ENCODE results near the gene KNDC1.
"Not testable (repeated sequence)": the region's sequence is repeated elsewhere in the genome, so short reads cannot be mapped to it uniquely, and the experiment has no call there.

KNDC1 gene

DNA sequence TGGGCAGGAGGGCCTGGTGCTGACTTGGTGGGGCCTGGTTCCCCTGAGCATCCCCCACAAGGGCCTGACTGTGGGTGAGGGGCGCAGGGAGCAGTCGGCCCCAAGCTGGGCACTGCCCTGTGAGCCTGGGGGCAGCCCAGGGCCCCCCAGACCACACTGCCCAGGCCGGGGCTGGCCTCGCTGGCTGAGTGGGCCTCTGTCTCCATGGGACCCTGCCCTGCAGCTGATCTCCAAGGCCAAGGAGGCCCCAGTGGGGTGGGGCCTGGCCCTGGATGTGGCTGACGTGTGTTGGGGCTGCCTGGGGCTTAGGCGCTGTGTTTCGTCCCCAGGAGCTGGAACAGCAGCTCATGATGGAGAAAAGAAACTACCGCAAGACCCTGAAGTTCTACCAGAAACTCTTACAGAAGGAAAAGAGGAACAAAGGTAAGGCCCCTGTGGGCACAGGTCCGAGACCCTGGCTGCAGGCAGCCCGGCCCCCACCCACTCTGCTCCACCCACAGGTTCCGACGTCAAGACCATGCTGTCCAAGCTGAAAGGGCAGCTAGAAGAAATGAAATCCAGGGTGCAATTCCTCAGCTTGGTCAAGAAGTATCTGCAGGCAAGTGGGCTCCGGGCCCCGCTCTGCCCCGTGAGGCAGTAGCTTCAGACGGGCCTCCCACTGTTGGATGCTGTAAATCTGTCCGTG, 46.5 kb downstream of the KNDC1 start:
- no peak for DNase-seq

DNA sequence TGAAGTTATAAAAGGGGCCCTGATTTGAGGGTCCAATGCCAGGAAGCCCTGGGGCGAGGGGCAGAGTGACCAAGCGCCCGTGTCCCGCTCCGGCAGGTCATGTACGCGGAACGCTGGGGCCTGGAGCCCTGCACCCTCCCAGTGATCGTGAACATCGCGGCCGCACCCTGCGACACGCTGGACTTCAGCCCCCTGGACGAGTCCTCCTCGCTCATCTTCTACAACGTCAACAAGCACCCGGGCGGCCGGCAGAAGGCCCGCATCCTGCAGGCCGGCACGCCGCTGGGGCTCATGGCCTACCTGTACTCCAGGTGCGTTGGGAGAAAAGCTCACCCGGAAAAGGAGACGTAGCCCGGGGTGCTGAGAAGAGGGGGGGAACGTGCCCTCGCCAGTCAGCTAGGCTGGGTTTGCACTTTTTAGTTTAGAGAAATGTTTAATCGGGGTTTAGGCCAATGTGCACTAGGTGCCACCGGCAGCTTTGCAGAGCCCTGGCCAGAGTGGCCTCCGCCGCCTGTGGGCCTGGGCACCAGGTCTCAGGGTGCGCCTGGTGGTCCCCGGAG, 47.1 kb downstream of the KNDC1 start:
- DNase-seq = no peak

DNA sequence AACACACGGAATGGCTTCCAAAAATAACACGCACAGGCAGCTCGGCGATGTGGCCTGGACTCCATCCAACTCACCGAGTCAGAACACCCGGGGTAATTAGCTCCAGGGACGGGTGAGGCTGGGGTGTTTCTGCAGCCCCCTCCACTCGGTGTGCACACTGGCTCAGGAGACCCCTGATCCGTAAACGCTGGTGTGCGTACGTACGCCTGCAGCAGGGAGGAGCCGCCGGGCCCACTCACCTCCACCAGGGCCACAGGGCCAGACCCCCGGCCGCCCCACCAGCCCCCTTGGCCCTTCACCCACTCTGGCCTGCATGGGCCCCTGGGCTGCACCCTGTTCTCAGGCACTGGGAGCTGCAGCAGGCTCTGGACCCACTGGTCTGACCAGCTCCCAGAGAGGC, 47.6 kb downstream of the KNDC1 start:
- no peak for DNase-seq

DNA sequence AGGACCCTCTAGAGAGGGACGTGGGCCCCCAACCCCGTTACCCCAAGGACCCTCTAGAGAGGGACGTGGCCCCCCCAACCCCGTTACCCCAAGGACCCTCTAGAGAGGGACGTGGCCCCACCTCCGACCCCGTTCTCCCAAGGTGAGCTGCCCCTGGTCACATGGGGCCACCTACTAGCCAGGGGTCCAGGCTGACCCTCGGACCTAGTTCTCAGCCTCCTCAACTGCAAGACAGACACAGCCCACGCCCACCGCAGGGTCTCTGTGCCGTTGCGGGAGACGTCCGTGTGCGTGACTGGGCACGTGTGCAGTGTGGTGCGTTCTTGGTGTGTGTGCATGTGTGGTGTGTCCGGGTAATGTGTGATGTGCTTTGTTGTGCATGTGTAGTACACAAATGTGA, 48.4 kb downstream of the KNDC1 start:
- no peak for DNase-seq

DNA sequence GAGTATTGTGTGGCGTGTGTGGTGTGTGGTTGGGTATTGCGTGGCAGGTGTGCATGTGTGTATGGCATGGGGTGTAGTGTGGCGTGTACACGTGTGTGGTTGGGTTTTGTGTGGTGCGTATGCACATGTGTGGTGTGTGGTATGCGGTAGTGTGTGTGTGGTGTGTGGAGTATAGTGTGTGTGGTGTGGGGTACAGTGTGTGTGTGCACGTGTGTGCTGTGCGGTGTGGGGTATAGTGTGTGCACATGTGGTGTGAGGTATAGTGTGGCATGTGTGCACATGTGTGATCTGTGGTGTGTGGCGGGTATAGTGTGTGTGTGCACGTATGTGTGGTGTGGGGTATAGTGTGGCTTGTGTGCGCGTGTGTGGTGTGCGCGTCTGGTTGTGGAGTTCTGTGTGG, 49.1 kb downstream of the KNDC1 start:
- DNase-seq = no peak

DNA sequence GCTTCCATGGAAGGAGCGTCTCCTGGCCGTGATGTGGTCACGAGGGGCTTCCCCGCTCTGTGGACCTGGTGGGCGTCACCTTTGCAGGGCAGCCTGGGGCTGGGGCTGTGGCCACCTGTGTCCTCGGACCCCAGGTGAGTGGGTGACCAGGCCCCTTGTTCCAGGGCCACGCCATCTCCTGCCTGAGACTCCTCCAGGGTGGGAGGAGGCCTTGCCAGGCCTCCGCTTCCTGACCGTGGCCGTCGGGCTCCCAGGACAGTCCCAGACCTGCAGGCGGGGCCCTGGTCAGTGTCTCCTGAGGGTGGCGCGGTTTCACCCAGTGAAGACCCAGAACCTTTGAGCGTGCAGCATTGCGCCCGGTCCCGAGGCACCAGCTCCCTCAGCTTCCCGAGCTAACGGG, 49.6 kb downstream of the KNDC1 start:
- DNase-seq = no peak

DNA sequence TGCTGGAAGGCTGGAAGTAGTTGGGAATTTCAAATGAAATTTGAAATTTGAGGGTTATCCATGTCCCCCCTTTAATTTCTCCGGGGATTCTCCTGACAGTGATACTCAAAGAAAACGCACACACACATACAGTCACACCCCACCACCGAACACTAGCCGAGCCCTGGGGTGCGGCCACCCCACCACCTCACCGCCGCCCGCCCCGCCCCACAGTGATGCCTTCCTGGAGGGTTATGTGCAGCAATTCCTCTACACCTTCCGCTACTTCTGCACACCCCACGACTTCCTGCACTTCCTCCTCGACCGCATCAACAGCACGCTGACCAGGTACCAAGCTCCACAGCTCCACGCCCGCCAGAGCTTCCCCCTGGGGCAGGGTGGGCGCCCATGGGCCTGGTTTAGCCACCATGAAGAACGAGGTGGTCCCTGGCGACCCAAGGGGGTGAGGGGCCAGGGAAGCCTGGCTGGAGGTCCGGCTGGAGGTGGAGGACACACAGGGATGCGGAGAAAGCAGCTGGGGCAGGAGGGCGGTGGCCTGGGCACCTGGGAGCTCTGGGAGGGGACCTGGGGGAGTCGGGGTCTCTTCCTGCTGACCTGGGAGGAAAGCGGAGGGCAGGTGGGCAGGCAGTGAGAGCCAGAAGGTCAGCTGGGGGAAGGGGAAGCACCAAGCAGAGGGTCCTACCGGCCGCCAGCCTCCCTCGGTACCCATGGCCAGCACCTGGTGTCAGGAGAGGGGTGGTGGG, 50.5 kb downstream of the KNDC1 start:
- DNase-seq = no peak

DNA sequence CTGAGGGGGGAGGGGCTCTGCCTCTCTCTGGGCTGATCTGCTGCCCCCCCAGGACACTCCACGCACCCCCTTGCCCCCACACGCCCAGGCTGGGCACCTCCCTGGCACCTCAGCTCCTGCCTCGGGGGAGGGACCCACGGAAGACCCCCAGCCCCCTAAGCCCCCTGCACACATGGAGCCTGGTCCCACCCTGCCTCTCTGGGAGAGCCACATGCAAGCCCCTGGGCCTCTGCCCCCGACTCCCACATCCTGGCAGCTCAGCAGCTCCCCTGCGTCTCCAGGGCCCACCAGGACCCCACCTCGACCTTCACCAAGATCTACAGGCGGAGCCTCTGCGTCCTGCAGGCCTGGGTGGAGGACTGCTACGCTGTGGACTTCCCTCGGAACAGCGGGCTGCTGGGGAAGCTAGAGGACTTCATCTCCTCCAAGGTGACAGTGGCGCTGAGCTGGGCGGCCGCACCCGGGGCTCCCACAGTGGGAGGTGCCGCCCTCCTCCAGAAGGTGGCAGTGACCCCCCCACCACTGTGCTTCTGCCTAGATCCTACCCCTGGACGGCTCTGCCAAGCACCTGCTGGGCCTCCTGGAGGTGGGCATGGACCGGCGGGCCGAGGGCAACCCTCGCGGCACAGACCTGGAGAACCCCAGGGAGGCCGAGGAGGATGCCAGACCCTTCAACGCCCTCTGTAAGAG, 51.3 kb downstream of the KNDC1 start:
- no peak for DNase-seq

DNA sequence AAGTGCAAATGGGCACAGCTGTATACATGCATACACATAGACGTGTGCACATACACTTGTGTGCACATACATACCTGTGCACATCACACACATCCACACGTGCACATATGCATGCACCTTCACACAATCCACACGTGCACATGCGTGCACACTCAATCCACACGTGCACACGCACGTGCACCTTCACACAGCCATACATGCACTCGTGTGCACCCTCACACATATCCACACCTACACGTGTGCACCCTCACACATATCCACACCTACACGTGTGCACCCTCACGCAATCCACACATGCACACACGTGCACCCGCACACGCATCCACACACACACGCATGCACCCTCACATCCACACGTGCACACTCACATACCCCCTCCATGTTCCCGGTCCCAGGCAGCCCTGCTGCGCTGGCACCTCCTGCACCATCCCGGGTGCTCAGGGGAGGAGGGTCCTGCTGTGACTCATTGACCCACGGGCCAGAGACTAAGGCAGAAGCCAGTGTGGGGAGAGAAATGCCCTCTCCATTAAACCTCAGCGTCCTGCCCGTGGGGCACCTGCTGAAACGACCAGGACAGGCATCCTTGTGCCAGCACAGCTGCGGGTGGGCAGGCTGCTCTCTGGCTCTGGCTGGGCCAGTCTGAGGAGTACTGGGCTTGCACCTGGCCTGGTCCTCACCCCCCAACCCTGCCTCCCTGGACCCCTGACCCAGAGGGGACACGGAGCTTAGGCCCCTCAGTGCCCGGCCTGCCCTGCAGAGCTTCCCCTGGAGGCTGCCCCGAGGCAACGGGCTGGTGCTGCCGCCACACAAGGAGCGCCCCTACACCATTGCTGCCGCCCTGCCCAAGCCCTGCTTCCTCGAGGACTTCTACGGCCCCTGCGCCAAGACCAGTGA, 52.2 kb downstream of the KNDC1 start:
- DNase-seq = no peak

DNA sequence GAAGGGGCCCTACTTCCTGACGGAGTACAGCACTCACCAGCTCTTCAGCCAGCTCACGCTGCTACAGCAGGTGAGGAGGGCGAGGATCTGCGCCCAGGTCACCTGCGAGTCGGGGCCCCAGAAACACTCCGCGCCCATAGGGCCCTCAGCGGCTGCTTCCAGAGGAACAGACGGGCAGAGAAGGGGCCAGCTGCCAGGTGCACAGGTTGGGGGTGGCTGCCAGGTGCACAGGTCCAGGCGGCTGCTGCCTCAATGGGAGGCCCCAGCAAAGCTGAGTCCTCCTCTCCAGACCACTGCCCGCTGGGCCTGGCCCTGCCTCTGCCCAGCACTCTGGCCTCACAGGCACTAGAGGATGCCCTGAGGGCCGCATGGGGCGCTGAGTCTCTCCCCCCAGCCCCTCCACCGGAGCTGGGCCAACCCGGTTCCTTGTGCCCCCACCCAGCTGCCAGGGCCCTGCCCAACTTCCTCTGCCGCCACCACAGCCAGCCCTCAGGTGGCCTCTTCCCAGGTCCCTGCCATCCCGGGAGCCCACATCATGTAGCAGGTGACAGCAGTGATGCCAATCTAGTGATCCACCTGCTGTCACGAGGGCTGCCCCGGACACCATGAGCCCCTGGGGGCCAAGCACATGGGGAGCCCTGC, 53.0 kb downstream of the KNDC1 start:
- DNase-seq = no peak

DNA sequence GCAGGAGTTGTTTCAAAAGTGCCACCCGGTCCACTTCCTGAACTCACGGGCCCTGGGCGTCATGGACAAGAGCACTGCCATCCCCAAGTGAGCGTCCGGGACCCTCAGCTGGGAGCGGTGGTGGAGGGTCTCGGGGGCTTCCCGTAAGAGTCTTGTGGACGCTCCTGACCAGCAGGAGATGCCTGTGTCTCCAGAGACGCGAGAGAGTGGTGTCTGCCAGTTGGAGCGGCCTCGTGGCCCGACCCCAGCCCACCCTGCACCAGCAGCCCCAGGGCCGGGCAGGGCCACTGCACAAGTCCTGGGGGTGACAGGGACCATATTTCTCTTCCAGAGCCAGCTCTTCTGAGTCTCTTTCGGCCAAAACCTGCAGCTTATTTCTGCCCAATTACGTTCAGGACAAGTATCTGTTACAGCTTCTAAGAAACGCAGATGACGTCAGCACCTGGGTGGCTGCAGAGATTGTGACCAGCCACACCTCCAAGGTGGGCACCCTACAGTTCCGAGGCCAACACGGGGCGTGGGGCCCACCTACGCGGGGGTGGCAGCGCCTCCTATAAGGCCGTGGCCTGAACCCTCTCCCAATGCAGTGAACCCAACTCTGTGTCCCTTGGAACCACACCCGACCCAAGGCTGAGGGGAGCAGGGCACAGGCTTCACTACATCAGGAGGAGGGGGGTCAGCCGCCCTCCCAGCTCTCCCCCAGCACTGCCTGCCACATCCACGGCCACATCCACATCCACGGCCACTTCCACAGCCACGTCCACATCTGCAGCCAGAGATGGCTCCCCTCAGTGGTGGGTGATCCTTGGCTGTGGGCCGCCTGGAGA, 53.8 kb downstream of the KNDC1 start:
- DNase-seq = no peak

DNA sequence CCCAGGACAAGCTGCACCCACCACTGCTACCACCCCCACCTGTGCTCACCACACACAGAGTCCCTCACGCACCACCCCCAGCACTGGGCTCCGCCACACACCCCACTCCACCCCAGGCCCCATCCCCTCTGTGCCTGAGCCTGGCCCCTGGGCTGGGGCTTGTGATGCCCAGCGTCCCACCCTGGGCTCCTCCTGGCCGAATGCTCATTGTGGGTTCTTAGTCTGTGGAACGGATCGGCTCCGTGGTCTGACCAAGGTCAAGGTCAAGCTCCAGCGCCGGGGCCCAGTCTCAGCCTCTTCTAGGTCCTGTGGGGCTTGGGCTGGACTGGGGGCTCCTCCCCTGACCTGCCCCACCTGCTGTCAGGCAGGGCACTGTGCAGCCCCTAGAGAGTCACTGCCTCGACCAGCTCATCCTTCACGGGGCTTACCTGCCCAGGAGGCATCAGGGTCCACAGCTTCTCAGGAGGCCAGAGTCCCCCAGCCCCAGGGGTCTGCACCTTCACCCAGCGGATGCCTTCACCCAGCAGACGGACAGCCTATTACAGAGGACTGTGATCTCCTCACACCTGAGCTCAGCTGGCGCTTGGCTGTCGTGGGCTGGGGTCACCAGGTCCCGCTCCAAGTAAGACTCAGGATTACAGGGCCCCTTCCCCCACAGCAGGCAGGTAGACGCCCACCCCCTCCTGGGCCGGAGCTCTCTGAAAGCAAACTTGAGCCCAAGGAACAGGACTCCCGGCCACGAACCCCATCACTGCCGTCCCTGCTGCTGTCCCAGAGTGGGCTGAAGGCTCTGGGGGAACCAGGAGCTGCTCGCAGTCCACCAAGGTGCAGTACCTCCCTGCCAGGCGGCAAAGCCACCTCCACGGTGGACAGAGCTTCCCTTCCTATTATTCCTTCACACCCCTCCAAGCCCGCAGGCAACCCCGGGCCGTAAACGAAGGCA, 54.7 kb downstream of the KNDC1 start:
- no peak for DNase-seq

DNA sequence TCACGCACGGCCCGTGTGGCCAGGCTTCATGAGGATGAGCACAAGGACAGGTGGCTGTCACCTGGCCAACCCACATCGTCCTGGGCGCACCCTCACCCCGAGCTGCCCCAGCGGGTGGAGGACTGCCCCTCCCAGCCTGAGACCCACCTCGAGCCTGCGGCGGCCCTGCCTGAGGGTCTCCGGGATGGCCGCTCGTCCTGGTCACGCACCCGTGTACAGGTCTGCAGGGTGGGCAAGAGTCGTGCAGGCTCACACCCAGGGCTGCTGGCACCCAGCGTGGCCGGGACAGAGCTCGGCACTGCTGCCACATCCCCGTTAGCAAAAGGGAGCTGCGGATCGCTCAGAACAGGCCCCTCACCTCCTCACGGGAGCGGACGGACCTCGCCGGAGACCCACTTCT, 55.6 kb downstream of the KNDC1 start:
- no peak for DNase-seq

DNA sequence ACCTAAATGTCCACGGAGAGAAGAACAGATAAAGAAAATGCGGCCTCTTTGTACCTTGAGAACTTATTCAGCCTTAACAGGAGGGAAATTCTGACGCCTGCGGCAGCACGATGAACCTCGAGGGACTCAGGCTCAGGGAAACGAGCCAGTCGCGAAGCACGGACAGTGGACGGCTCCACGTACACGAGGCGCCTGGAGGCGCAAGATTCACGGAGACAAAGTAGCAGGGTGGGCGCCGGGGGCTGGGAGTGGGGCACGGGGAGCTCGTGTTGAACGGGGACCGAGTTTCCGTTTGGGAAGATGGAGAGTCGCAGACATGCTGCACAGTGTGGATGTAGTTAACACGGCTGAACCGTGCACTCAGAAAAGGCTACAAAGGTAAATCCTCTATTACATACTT, 56.8 kb downstream of the KNDC1 start:
- DNase-seq = no peak

DNA sequence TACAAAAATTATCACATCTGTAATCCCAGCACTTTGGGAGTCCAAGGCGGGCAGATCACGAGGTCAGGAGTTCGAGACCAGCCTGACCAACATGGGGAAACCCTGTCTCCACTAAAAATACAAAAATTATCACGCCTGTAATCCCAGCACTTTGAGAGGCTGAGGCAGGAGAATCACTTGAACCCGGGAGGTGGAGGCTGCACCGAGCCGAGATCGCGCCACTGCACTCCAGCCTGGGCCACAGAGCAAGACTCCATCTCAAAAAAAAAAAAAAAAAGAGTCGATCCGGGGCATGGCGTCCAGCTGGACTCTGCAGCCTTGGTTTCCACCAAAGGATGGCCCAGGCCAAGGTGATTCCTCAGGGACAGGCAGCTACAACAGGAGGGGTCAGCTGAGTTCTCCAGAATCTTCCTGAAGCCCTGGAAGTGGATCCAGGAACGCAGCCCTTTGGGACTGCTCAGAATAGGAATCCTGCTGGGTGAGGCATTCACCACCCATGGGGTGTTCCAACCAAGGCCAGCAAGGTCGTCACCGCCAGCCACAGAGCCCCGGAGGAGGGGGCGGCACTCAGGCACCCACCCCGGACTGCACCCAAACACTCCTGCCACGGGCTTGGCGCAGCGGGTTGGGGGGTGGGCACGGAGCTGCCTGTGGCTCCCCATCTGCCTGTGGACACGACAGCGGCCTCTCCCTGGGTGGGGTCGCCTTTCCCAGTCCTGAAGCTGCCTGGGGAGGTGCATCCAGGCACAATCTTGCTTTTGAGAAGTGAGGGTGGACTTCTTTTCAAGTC, 58.0 kb downstream of the KNDC1 start:
- DNase-seq = no peak

DNA sequence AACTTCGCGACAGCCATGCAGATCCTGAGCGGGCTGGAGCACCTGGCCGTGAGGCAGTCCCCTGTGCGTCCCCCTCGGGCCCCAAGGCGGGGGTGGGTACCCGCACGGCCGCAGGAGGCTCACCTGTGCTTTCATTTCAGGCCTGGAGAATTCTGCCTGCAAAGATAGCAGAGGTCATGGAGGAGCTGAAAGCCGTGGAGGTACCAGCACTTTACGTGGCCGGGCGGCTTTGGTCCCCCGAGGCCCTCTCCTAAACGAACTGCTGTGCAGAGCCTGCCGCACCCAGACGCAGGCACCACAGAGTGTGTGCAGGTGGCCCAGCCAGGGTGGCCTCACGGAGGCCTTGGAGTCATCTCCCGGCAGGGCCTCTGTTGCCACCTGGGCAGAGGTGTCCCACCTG, 58.9 kb downstream of the KNDC1 start:
- no peak for DNase-seq

DNA sequence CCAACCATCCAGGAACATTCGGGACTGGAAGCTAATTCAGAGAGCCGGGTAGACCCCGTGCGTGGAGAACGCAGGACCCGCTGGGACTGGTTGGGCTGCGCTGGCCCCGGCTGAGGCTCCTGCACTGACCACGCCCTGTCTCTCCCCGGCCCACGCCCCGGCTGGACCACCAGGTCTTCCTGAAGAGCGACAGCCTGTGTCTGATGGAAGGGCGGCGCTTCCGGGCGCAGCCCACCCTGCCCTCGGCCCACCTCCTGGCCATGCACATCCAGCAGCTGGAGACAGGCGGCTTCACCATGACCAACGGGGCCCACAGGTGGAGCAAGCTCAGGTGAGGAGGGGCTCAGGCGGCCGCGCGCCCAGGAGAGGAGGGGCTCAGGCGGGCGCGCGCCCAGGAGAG, 59.8 kb downstream of the KNDC1 start:
- no peak for DNase-seq

DNA sequence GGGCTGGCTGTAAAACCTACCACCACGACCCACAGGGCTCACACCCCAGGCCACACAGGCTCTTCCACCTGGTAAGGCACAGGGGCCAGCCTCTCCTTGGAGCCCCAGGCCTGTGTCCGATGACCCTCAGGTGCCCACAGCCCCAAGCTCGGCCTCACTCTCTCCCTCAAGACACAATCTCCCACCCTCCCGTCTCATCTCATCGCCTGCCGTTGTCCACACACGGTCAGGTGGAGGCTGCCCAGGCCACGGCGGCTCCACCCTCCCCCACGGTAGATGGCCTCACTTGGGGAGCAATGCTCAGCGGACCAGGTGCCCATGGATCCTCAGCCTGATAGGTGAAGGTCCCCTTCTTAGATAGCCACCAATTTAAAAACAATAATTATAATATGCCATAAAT, 61.3 kb downstream of the KNDC1 start:
- no peak for DNase-seq

DNA sequence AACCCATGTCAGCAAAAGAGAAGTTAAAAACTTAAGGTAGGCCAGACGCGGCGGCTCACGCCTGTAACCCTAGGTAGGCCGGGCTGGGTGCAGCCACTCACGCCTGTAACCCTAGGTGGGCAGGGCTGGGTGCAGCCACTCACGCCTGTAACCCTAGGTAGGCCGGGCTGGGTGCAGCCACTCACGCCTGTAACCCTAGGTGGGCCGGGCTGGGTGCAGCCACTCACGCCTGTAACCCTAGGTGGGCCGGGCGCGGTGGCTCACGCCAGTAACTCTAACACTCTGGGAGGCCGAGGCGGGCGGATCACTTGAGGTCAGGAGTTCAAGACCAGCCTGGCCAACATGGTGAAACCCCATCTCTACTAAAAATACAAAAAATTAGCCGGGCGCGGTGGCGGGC, 61.7 kb downstream of the KNDC1 start:
- DNase-seq = not testable (repeated sequence)
